HUDEP-2 (cell line): ENCODE measurements around the gene FZD2.
A peak's percentile ranks its signal among the peaks of the same experiment; 100 is the strongest.
"Not testable (repeated sequence)": the region's sequence is repeated elsewhere in the genome, so short reads cannot be mapped to it uniquely, and the experiment has no call there.

Experiments used
- DNase-seq, 76 experiments: peaks; one replicate each; lab custom pipeline; 2025; ENCODE audit not compliant: unreplicated experiment in 76 of 76; lab: John Stamatoyannopoulos, UW

FZD2 gene

GRCh38 chr17:44572801-44573200 lies 15.5 kb downstream of the FZD2 start:
- no peak for DNase-seq

GRCh38 chr17:44575403-44575802 lies 18.1 kb downstream of the FZD2 start:
- no peak for DNase-seq

GRCh38 chr17:44578947-44579346 lies 21.7 kb downstream of the FZD2 start:
- no peak for DNase-seq

GRCh38 chr17:44581868-44582267 lies 24.6 kb downstream of the FZD2 start:
- peak in 5 of 76 experiments; percentile 8 to 21 (median 18) for DNase-seq

- no peak for DNase-seq
Observed at GRCh38 chr17:44584443-44584842, 27.2 kb downstream of the FZD2 start.

GRCh38 chr17:44585315-44585714 lies 28.0 kb downstream of the FZD2 start:
- no peak for DNase-seq

GRCh38 chr17:44587339-44587738 lies 30.1 kb downstream of the FZD2 start:
- DNase-seq: peak in 33 of 76 experiments; percentile 3 to 63 (median 20)

GRCh38 chr17:44589316-44590071 lies 32.2 kb downstream of the FZD2 start:
- DNase-seq: no peak

- not testable (repeated sequence) for DNase-seq
Observed at GRCh38 chr17:44590072-44590462, 32.8 kb downstream of the FZD2 start.

GRCh38 chr17:44590762-44591161 lies 33.5 kb downstream of the FZD2 start:
- DNase-seq: not testable (repeated sequence)

GRCh38 chr17:44591206-44591605 lies 33.9 kb downstream of the FZD2 start:
- no peak for DNase-seq

GRCh38 chr17:44593156-44593555 lies 35.9 kb downstream of the FZD2 start:
- DNase-seq: no peak

GRCh38 chr17:44595216-44595775 lies 38.0 kb downstream of the FZD2 start:
- DNase-seq: no peak

GRCh38 chr17:44598329-44598728 lies 41.0 kb downstream of the FZD2 start:
- DNase-seq: no peak

- DNase-seq: no peak
Observed at GRCh38 chr17:44598932-44599297, 41.6 kb downstream of the FZD2 start.

GRCh38 chr17:44599298-44600175 lies 42.3 kb downstream of the FZD2 start:
- no peak for DNase-seq

GRCh38 chr17:44601539-44601938 lies 44.3 kb downstream of the FZD2 start:
- DNase-seq: no peak

GRCh38 chr17:44601973-44602372 lies 44.7 kb downstream of the FZD2 start:
- no peak for DNase-seq

GRCh38 chr17:44602390-44602789 lies 45.1 kb downstream of the FZD2 start:
- no peak for DNase-seq

- DNase-seq: no peak
Observed at GRCh38 chr17:44602970-44603369, 45.7 kb downstream of the FZD2 start.

- no peak for DNase-seq
Observed at GRCh38 chr17:44604116-44604761, 47.0 kb downstream of the FZD2 start.
